ENCODE results near the gene PGC. TPM values are rescaled to one million over a fixed set of nuclear protein-coding genes. Genes with fewer than 3 reads are reported as not detected.
"Not testable (repeated sequence)": the region's sequence is repeated elsewhere in the genome, so short reads cannot be mapped to it uniquely, and the experiment has no call there.

The PGC gene
- total RNA-seq, 4 donors from 2014 or later = 1.5 TPM; not detected in 3

DNA sequence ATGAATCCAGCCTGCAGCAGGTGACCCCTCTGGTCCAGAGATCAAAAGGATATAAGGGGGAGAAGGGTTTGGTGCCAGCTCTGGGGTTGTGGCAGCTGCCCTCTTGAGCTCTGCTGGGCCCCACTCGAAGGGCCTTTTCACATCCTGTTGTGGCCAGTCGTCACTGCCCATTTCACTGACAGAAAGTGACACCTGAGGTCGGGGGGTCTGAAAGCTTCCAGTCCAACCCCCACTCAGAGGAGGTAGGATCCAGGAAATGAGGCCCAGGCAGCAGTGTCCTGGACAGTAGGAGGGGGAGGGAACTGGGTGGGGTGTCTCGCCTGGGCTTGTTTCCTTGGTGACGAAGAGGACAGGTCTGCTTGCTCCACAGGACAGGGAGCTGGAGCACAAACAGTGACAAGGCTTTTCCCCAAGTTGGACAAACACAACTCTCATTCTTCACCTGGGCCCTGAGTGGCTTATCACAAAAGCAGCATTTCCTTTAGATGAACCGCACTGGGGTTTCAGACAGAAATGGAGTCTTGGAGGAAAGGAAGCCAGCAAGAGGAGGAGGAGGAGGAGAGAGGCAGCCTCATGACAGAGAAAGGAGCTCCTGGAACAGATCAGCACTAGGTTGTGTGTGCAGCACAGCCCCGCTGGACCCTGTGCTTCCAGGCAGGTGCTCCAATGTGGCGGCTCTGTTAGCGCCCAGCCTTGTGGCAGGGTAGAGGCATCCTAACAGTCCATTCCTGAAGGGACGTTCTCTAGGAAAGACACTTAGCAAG is 21.5 kb upstream of the PGC start:
- peak; percentile 57 for DNase-seq

DNA sequence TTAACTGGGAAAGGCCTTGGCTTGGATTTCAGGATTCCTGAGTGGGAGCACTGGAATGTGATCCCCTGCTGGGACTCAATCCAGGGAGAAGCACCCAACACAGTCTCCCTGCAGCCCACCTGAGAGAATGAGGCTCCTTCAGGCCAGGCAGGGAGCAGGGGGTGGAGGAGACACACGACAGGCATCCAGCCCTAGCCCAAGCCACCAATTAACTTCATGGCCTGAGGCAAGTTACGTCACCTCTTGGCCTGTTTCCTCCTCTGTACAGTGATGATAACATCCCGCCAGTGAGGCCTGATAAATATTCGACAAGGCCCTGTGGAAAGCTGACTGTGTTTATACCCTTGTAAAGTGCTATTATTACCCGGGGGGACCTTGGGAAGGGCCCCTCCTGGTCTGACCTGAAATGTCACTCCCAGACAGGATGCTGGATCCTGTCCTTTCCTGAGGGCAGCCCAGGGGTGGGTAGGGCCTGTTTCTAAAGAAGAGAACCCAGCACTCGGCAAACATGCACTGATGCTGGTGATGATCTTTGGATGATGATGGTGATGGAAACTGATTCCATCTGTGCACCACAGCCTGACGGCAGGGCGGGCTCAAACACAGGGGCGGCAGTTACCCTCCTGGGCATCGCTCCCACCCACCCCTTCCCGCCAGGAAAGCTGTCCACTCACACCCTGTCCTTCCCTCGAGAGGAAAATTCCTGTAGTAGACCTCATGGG is 20.1 kb upstream of the PGC start:
- TF ChIP-seq POLR2A (IDR thresholded peaks at IDR 0.05) (no peak), POLR2AphosphoS5 (IDR thresholded peaks at IDR 0.05) (no peak), EP300 (IDR thresholded peaks at IDR 0.05; ENCODE audit: low read depth) (no peak)
- TF ChIP-seq, protein P1, sequence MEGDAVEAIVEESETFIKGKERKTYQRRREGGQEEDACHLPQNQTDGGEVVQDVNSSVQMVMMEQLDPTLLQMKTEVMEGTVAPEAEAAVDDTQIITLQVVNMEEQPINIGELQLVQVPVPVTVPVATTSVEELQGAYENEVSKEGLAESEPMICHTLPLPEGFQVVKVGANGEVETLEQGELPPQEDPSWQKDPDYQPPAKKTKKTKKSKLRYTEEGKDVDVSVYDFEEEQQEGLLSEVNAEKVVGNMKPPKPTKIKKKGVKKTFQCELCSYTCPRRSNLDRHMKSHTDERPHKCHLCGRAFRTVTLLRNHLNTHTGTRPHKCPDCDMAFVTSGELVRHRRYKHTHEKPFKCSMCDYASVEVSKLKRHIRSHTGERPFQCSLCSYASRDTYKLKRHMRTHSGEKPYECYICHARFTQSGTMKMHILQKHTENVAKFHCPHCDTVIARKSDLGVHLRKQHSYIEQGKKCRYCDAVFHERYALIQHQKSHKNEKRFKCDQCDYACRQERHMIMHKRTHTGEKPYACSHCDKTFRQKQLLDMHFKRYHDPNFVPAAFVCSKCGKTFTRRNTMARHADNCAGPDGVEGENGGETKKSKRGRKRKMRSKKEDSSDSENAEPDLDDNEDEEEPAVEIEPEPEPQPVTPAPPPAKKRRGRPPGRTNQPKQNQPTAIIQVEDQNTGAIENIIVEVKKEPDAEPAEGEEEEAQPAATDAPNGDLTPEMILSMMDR (IDR thresholded peaks at IDR 0.05) = no peak
- Histone ChIP-seq H3K4me3 (no peak overlapping the region), H3K9me3 (no peaks in the 10 kb centered on the region), H3K36me3 (peaks cover 0 to 19% (median 8%) of the 10 kb centered on the region in 4 donors), H3K4me1 (peaks cover 0 to 13% (median 6%) of the 10 kb centered on the region in 4 donors), H3K27ac (no peak overlapping the region), H3K27me3 (no peaks in the 10 kb centered on the region)
- DNase-seq = peak; percentile 43
- in situ Hi-C loops (cut with MboI; ENCODE audit: low pct_ligation_motif_present in 1 of 4, low pct_unique_long_range_greater_than_20kb in 1 of 4, low sequenced_read_pairs in 3 of 4) (no loop called here), intact Hi-C loops (cut with DNase I; ENCODE audit: low total_unique reads) (no loop called here)
- WGBS, 2 donors (ENCODE audit: low coverage in 1 of 2) = 8 to 56% methylated on average over 2 to 12 of the region's 12 CpGs

More for the DNA sequence above, 21.5 kb upstream of the PGC start:
- no peaks in the 10 kb centered on the region for H3K9me3 ChIP-seq
- TF ChIP-seq, protein P1 (IDR thresholded peaks at IDR 0.05) = no peak
- TF ChIP-seq POLR2AphosphoS5 (IDR thresholded peaks at IDR 0.05) = no peak
- intact Hi-C loops (cut with DNase I; ENCODE audit: low total_unique reads) (no loop called here), in situ Hi-C loops (cut with MboI; ENCODE audit: low pct_ligation_motif_present in 1 of 4, low pct_unique_long_range_greater_than_20kb in 1 of 4, low sequenced_read_pairs in 3 of 4) (no loop called here)
- no peak overlapping the region for H3K4me3 ChIP-seq
- peaks cover 0 to 22% (median 12%) of the 10 kb centered on the region in 4 donors for H3K36me3 ChIP-seq
- H3K27me3 ChIP-seq = no peaks in the 10 kb centered on the region
- WGBS, 2 donors (ENCODE audit: low coverage in 1 of 2) = 60 to 80% methylated on average over 1 to 10 of the region's 10 CpGs
- peak overlapping the region in 2 of 4 donors; percentile 28 to 38 for H3K27ac ChIP-seq
- H3K4me1 ChIP-seq = peaks cover 0 to 13% (median 6%) of the 10 kb centered on the region in 4 donors

DNA sequence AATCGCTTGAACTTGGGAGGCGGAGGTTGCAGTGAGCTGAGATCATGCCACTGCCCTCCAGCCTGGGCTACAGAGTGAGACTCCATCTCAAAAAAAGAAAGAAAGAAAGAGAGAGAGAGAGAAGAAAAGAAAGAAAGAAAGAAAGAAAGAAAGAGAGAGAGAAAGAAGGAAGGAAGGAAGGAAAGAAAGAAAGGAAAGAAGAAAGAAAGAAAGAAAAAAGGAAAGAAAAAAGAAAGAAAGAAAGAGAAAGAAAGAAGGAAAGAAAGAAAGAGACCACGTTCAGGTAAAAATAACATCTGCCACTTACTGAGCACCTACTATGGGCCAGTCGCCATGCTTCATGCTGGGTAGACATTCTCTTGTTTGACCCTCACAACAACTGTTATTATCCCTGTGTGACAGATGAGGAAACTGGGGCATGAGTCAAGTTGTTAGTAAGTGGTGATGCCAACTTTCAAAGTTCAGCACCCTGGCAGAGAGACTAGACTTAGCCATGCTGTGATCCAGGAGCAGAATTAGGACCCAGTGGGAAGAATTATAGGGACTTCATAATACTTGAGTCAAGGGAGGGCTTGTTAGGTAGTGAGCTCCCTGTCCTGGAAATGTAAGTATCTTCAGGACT is 19.0 kb upstream of the PGC start:
- H3K4me3 ChIP-seq; intact Hi-C loops (cut with DNase I; ENCODE audit: low total_unique reads); H3K9me3 ChIP-seq; DNase-seq; H3K36me3 ChIP-seq; in situ Hi-C loops (cut with MboI; ENCODE audit: low pct_ligation_motif_present in 1 of 4, low pct_unique_long_range_greater_than_20kb in 1 of 4, low sequenced_read_pairs in 3 of 4); H3K27me3 ChIP-seq; H3K27ac ChIP-seq: not testable (repeated sequence)
- WGBS, 2 donors (ENCODE audit: low coverage in 1 of 2) = 94 to 100% methylated on average over 1 to 4 of the region's 4 CpGs
- H3K4me1 ChIP-seq = peaks cover 0 to 13% (median 6%) of the 10 kb centered on the region in 4 donors

DNA sequence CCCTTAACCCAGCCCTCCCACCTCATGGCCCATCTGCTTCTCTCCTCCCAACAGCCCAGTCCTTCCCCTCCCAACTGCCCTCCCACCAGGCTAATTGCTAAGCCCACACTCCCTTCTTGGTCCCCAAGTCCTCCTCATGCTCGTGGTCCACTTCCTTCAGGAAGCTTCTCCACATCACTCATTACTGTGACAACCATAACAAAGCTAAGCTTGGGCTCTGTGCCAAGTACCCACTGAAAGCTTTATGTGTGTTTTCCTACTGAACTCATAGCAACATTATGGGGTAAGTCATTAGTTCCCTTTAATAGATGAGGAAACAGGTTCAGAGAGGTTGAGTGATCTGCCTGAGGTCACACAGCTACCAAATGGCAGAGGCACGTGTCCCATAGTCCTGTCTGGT is 16.3 kb upstream of the PGC start:
- Histone ChIP-seq H3K9me3 (no peaks in the 10 kb centered on the region), H3K27me3 (no peaks in the 10 kb centered on the region), H3K27ac (no peak overlapping the region), H3K4me1 (peaks cover 0 to 8% (median 0%) of the 10 kb centered on the region in 4 donors), H3K36me3 (no peaks in the 10 kb centered on the region), H3K4me3 (no peak overlapping the region)
- TF ChIP-seq EP300 (IDR thresholded peaks at IDR 0.05; ENCODE audit: low read depth) = no peak
- TF ChIP-seq POLR2A (IDR thresholded peaks at IDR 0.05) = no peak
- TF ChIP-seq POLR2AphosphoS5 (IDR thresholded peaks at IDR 0.05) = no peak
- TF ChIP-seq, protein P1 (IDR thresholded peaks at IDR 0.05) = no peak
- intact Hi-C loops (cut with DNase I; ENCODE audit: low total_unique reads) (no loop called here), in situ Hi-C loops (cut with MboI; ENCODE audit: low pct_ligation_motif_present in 1 of 4, low pct_unique_long_range_greater_than_20kb in 1 of 4, low sequenced_read_pairs in 3 of 4) (no loop called here)
- WGBS, 2 donors (ENCODE audit: low coverage in 1 of 2) = 36 to 50% methylated on average over 1 to 2 of the region's 2 CpGs
- no peak for DNase-seq
